Fibroblast of villous mesenchyme (primary cell): ENCODE results near the gene SSMEM1. TPM values are rescaled to one million over a fixed set of nuclear protein-coding genes. Genes with fewer than 3 reads are reported as not detected.

ENCODE experiments used
- DNase-seq: peaks from one replicate; pipeline ENCODE4 v3.0.0-alpha.2; 2010; ENCODE audit warnings: low read depth
- H3K4me3 ChIP-seq: 2 replicates; pipeline ENCODE4 v1.5.1; 2011; ENCODE audit warnings: low read depth, mild to moderate bottlenecking, low read length
- CTCF ChIP-seq: IDR thresholded peaks from 2 replicates; pipeline ENCODE4 v1.5.1; 2012; ENCODE audit warnings: low read depth, mild to moderate bottlenecking, low read length; ENCODE audit not compliant: insufficient read depth
- total RNA-seq: library from RNA; depleted of rRNA; stranded (reverse); fragments of >200 nt; gene quantifications from 2 replicates; pipeline ENCODE4 v1.2.3, GENCODE V29; 2012

SSMEM1 gene
- total RNA-seq, 1 donor = 0.43 TPM

- no peak overlapping the region for H3K4me3 ChIP-seq
- DNase-seq = no peak
- TF ChIP-seq CTCF = no peak
Measured at GRCh38 chr7:130254555-130254954, 46.9 kb downstream of the SSMEM1 start.

- DNase-seq = no peak
- TF ChIP-seq CTCF = no peak
- no peak overlapping the region for H3K4me3 ChIP-seq
Measured at GRCh38 chr7:130256704-130257103, 49.0 kb downstream of the SSMEM1 start.

- TF ChIP-seq CTCF = no peak
- no peak overlapping the region for H3K4me3 ChIP-seq
- no peak for DNase-seq
Measured at GRCh38 chr7:130258494-130259078, 50.9 kb downstream of the SSMEM1 start.

- DNase-seq = no peak
- no peak for TF ChIP-seq CTCF
Measured at GRCh38 chr7:130262448-130262847, 54.8 kb downstream of the SSMEM1 start.

GRCh38 chr7:130263130-130263529, 55.5 kb downstream of the SSMEM1 start:
- no peak for TF ChIP-seq CTCF
- H3K4me3 ChIP-seq = no peak overlapping the region

More at GRCh38 chr7:130262448-130262847, 54.8 kb downstream of the SSMEM1 start:
- no peak overlapping the region for H3K4me3 ChIP-seq

More at GRCh38 chr7:130263130-130263529, 55.5 kb downstream of the SSMEM1 start:
- DNase-seq = no peak

Other genes with a start within 250 kb of the SSMEM1 start
- 12.2 and 16.4 TPM in 2 replicates for gene ZC3HC1, start 156.5 kb upstream of the SSMEM1 start, total RNA-seq
- gene KLHDC10, start 137.3 kb upstream of the SSMEM1 start, total RNA-seq = 28.7 and 43.6 TPM in 2 replicates
- gene TMEM209, start 2.5 kb upstream of the SSMEM1 start, total RNA-seq = 16.4 and 16.8 TPM in 2 replicates
- 0.32 TPM in 1 of 2 replicates, not detected in the other for gene CPA2, start 59.0 kb downstream of the SSMEM1 start, total RNA-seq
- gene CPA4, start 85.3 kb downstream of the SSMEM1 start, total RNA-seq = 22.5 and 90.2 TPM in 2 replicates
- not detected in 2 replicates for gene CPA5, start 137.0 kb downstream of the SSMEM1 start, total RNA-seq
- gene CPA1, start 172.6 kb downstream of the SSMEM1 start, total RNA-seq = 0.32 and 0.86 TPM in 2 replicates
- 9.7 and 12.5 TPM in 2 replicates for gene CEP41, start 233.2 kb downstream of the SSMEM1 start, total RNA-seq